HG03139 (cell line): ENCODE measurements around the gene MIA2.
"Not testable (repeated sequence)": the region's sequence is repeated elsewhere in the genome, so short reads cannot be mapped to it uniquely, and the experiment has no call there.

Experiments
- ATAC-seq: cut with Tn5 transposase; IDR thresholded peaks from one replicate; pipeline ENCODE4 v1.9.1; 2021; ENCODE audit not compliant: unreplicated experiment

The MIA2 gene

GRCh38 chr14:39324097-39324496 is 90.4 kb downstream of the MIA2 start:
- ATAC-seq: no peak

GRCh38 chr14:39339003-39339402 is 105.3 kb downstream of the MIA2 start:
- ATAC-seq: no peak

- ATAC-seq: not testable (repeated sequence)
Measured at GRCh38 chr14:39341126-39341525, 107.4 kb downstream of the MIA2 start.

GRCh38 chr14:39342768-39343167 is 109.1 kb downstream of the MIA2 start:
- ATAC-seq: no peak

- no peak for ATAC-seq
Measured at GRCh38 chr14:39343614-39344013, 109.9 kb downstream of the MIA2 start.

- ATAC-seq: no peak
Measured at GRCh38 chr14:39350866-39351265, 117.2 kb downstream of the MIA2 start.

- ATAC-seq: no peak
Measured at GRCh38 chr14:39351708-39352107, 118.0 kb downstream of the MIA2 start.

- ATAC-seq: not testable (repeated sequence)
Measured at GRCh38 chr14:39359069-39359468, 125.4 kb downstream of the MIA2 start.

- ATAC-seq: no peak
Measured at GRCh38 chr14:39360316-39360715, 126.6 kb downstream of the MIA2 start.

GRCh38 chr14:39361556-39361955 is 127.8 kb downstream of the MIA2 start:
- ATAC-seq: not testable (repeated sequence)

GRCh38 chr14:39364509-39364908 is 130.8 kb downstream of the MIA2 start:
- ATAC-seq: no peak

- ATAC-seq: no peak
Measured at GRCh38 chr14:39365354-39365753, 131.6 kb downstream of the MIA2 start.

GRCh38 chr14:39366460-39367386 is 133.0 kb downstream of the MIA2 start:
- no peak for ATAC-seq

- no peak for ATAC-seq
Measured at GRCh38 chr14:39367387-39367751, 133.7 kb downstream of the MIA2 start.

- no peak for ATAC-seq
Measured at GRCh38 chr14:39368261-39368959, 134.7 kb downstream of the MIA2 start.

GRCh38 chr14:39369029-39369428 is 135.3 kb downstream of the MIA2 start:
- ATAC-seq: no peak

GRCh38 chr14:39370415-39370814 is 136.7 kb downstream of the MIA2 start:
- ATAC-seq: no peak

GRCh38 chr14:39372656-39373055 is 138.9 kb downstream of the MIA2 start:
- no peak for ATAC-seq

- ATAC-seq: no peak
Measured at GRCh38 chr14:39374851-39375250, 141.1 kb downstream of the MIA2 start.

GRCh38 chr14:39376667-39377403 is 143.1 kb downstream of the MIA2 start:
- ATAC-seq: no peak

GRCh38 chr14:39381366-39381765 is 147.7 kb downstream of the MIA2 start:
- ATAC-seq: no peak

GRCh38 chr14:39382463-39382862 is 148.7 kb downstream of the MIA2 start:
- ATAC-seq: no peak
